ENCODE measurements around the gene ZBTB20.
A peak's percentile ranks its signal among the peaks of the same experiment; 100 is the strongest.

Gene ZBTB20

GRCh38 chr3:114344492-114344891, 802.6 kb downstream of the ZBTB20 start:
- no peak for DNase-seq

- no peak for DNase-seq
These were observed 808.3 kb downstream of the ZBTB20 start for GRCh38 chr3:114338651-114339357.

GRCh38 chr3:114336857-114337256, 810.2 kb downstream of the ZBTB20 start:
- DNase-seq: no peak

- no peak for DNase-seq
These were observed 810.9 kb downstream of the ZBTB20 start for GRCh38 chr3:114336122-114336697.

GRCh38 chr3:114333923-114334240, 813.2 kb downstream of the ZBTB20 start:
- DNase-seq: no peak

GRCh38 chr3:114333180-114333922, 813.7 kb downstream of the ZBTB20 start:
- DNase-seq: no peak

- no peak for DNase-seq
These were observed 814.5 kb downstream of the ZBTB20 start for GRCh38 chr3:114332342-114333179.

GRCh38 chr3:114331710-114332109, 815.4 kb downstream of the ZBTB20 start:
- DNase-seq: no peak

GRCh38 chr3:114331007-114331406, 816.1 kb downstream of the ZBTB20 start:
- no peak for DNase-seq

- DNase-seq: no peak
These were observed 817.3 kb downstream of the ZBTB20 start for GRCh38 chr3:114329823-114330222.

GRCh38 chr3:114328345-114328744, 818.7 kb downstream of the ZBTB20 start:
- no peak for DNase-seq

GRCh38 chr3:114327665-114328064, 819.4 kb downstream of the ZBTB20 start:
- DNase-seq: no peak

- no peak for DNase-seq
These were observed 823.4 kb downstream of the ZBTB20 start for GRCh38 chr3:114323546-114324254.

GRCh38 chr3:114320246-114320645, 826.8 kb downstream of the ZBTB20 start:
- no peak for DNase-seq

GRCh38 chr3:114319453-114319852, 827.6 kb downstream of the ZBTB20 start:
- DNase-seq: peak; percentile 5

- no peak for DNase-seq
These were observed 828.8 kb downstream of the ZBTB20 start for GRCh38 chr3:114318295-114318694.

GRCh38 chr3:114314282-114314681, 832.8 kb downstream of the ZBTB20 start:
- no peak for DNase-seq

- DNase-seq: no peak
These were observed 833.7 kb downstream of the ZBTB20 start for GRCh38 chr3:114313426-114313825.

GRCh38 chr3:114310695-114311094, 836.4 kb downstream of the ZBTB20 start:
- DNase-seq: no peak

- DNase-seq: no peak
These were observed 838.3 kb downstream of the ZBTB20 start for GRCh38 chr3:114308830-114309229.

GRCh38 chr3:114308377-114308776, 838.7 kb downstream of the ZBTB20 start:
- no peak for DNase-seq

GRCh38 chr3:114307832-114308231, 839.3 kb downstream of the ZBTB20 start:
- DNase-seq: no peak

All from NCI-H748 treated with DMSO at 0.1 percent for 48 hours (cell line).